Measurements from ENCODE around the gene LBHD2.

Gene LBHD2

GRCh38 chr14:103128631-103129300 is 44.8 kb downstream of the LBHD2 start:
- peaks cover 31% of the 10 kb centered on the region for H3K79me2 ChIP-seq (ENCODE audit: control insufficient read depth, insufficient read depth, low read length, unreplicated experiment)
- H2AFZ ChIP-seq (ENCODE audit: low read length, unreplicated experiment): no peak overlapping the region
- H3K27ac ChIP-seq (ENCODE audit: low read depth, low read length): no peak overlapping the region
- peak overlapping the region; percentile 7; the same call in 1 of the 2 replicates for H3K4me3 ChIP-seq (ENCODE audit: low read depth, low read length)
- H3K27me3 ChIP-seq (ENCODE audit: insufficient read depth, low read length): no peaks in the 10 kb centered on the region
- peaks cover 63% of the 10 kb centered on the region for H3K4me1 ChIP-seq (ENCODE audit: control insufficient read depth, insufficient read depth, low read length, unreplicated experiment)
- peaks cover 15% of the 10 kb centered on the region; the same call in 1 of the 2 replicates for H3K36me3 ChIP-seq (ENCODE audit: insufficient read depth, low read length)

GRCh38 chr14:103129301-103130016 is 45.4 kb downstream of the LBHD2 start:
- no peaks in the 10 kb centered on the region for H3K27me3 ChIP-seq (ENCODE audit: insufficient read depth, low read length)
- no peak overlapping the region for H3K4me3 ChIP-seq (ENCODE audit: low read depth, low read length)
- peaks cover 57% of the 10 kb centered on the region for H3K4me1 ChIP-seq (ENCODE audit: control insufficient read depth, insufficient read depth, low read length, unreplicated experiment)
- H3K36me3 ChIP-seq (ENCODE audit: insufficient read depth, low read length): peaks cover 20% of the 10 kb centered on the region; the same call in 1 of the 2 replicates
- H3K79me2 ChIP-seq (ENCODE audit: control insufficient read depth, insufficient read depth, low read length, unreplicated experiment): peaks cover 25% of the 10 kb centered on the region
- no peak overlapping the region for H3K27ac ChIP-seq (ENCODE audit: low read depth, low read length)
- no peak overlapping the region for H2AFZ ChIP-seq (ENCODE audit: low read length, unreplicated experiment)

GRCh38 chr14:103130017-103130764 is 46.2 kb downstream of the LBHD2 start:
- Histone ChIP-seq H3K36me3 (ENCODE audit: insufficient read depth, low read length) (peaks cover 25% of the 10 kb centered on the region; the same call in 1 of the 2 replicates), H3K27ac (ENCODE audit: low read depth, low read length) (peak overlapping the region; percentile 31; the same call in 1 of the 2 replicates), H3K4me1 (ENCODE audit: control insufficient read depth, insufficient read depth, low read length, unreplicated experiment) (peaks cover 50% of the 10 kb centered on the region), H3K4me3 (ENCODE audit: low read depth, low read length) (no peak overlapping the region), H3K27me3 (ENCODE audit: insufficient read depth, low read length) (no peaks in the 10 kb centered on the region), H2AFZ (ENCODE audit: low read length, unreplicated experiment) (no peak overlapping the region), H3K79me2 (ENCODE audit: control insufficient read depth, insufficient read depth, low read length, unreplicated experiment) (peaks cover 17% of the 10 kb centered on the region)

- Histone ChIP-seq H3K36me3 (ENCODE audit: insufficient read depth, low read length) (peaks cover 30% of the 10 kb centered on the region; the same call in 1 of the 2 replicates), H3K4me3 (ENCODE audit: low read depth, low read length) (no peak overlapping the region), H3K27me3 (ENCODE audit: insufficient read depth, low read length) (no peaks in the 10 kb centered on the region), H3K27ac (ENCODE audit: low read depth, low read length) (peak overlapping the region; percentile 31; the same call in 1 of the 2 replicates), H3K4me1 (ENCODE audit: control insufficient read depth, insufficient read depth, low read length, unreplicated experiment) (peaks cover 43% of the 10 kb centered on the region), H2AFZ (ENCODE audit: low read length, unreplicated experiment) (no peak overlapping the region), H3K79me2 (ENCODE audit: control insufficient read depth, insufficient read depth, low read length, unreplicated experiment) (peaks cover 13% of the 10 kb centered on the region)
Measured at GRCh38 chr14:103130965-103131364, 47.0 kb downstream of the LBHD2 start.

- no peak overlapping the region for H2AFZ ChIP-seq (ENCODE audit: low read length, unreplicated experiment)
Measured at GRCh38 chr14:103131580-103131979, 47.6 kb downstream of the LBHD2 start.

GRCh38 chr14:103132381-103133209 is 48.6 kb downstream of the LBHD2 start:
- H3K4me3 ChIP-seq (ENCODE audit: low read depth, low read length): no peak overlapping the region
- peaks cover 6% of the 10 kb centered on the region for H3K79me2 ChIP-seq (ENCODE audit: control insufficient read depth, insufficient read depth, low read length, unreplicated experiment)
- H3K36me3 ChIP-seq (ENCODE audit: insufficient read depth, low read length): peaks cover 30% of the 10 kb centered on the region; the same call in 1 of the 2 replicates
- H3K27me3 ChIP-seq (ENCODE audit: insufficient read depth, low read length): no peaks in the 10 kb centered on the region
- H3K4me1 ChIP-seq (ENCODE audit: control insufficient read depth, insufficient read depth, low read length, unreplicated experiment): peaks cover 48% of the 10 kb centered on the region
- no peak overlapping the region for H3K27ac ChIP-seq (ENCODE audit: low read depth, low read length)
- no peak overlapping the region for H2AFZ ChIP-seq (ENCODE audit: low read length, unreplicated experiment)

More at GRCh38 chr14:103131580-103131979, 47.6 kb downstream of the LBHD2 start:
- Histone ChIP-seq H3K36me3 (ENCODE audit: insufficient read depth, low read length) (peaks cover 30% of the 10 kb centered on the region; the same call in 1 of the 2 replicates), H3K4me3 (ENCODE audit: low read depth, low read length) (no peak overlapping the region), H3K79me2 (ENCODE audit: control insufficient read depth, insufficient read depth, low read length, unreplicated experiment) (peaks cover 9% of the 10 kb centered on the region), H3K27me3 (ENCODE audit: insufficient read depth, low read length) (no peaks in the 10 kb centered on the region), H3K27ac (ENCODE audit: low read depth, low read length) (no peak overlapping the region), H3K4me1 (ENCODE audit: control insufficient read depth, insufficient read depth, low read length, unreplicated experiment) (peaks cover 45% of the 10 kb centered on the region)

- Histone ChIP-seq H3K4me1 (ENCODE audit: control insufficient read depth, insufficient read depth, low read length, unreplicated experiment) (peaks cover 39% of the 10 kb centered on the region), H3K27me3 (ENCODE audit: insufficient read depth, low read length) (no peaks in the 10 kb centered on the region), H2AFZ (ENCODE audit: low read length, unreplicated experiment) (no peak overlapping the region), H3K36me3 (ENCODE audit: insufficient read depth, low read length) (peaks cover 30% of the 10 kb centered on the region; the same call in 1 of the 2 replicates), H3K79me2 (ENCODE audit: control insufficient read depth, insufficient read depth, low read length, unreplicated experiment) (no peaks in the 10 kb centered on the region), H3K27ac (ENCODE audit: low read depth, low read length) (no peak overlapping the region), H3K4me3 (ENCODE audit: low read depth, low read length) (no peak overlapping the region)
Measured at GRCh38 chr14:103133210-103134140, 49.5 kb downstream of the LBHD2 start.

GRCh38 chr14:103134405-103134804 is 50.4 kb downstream of the LBHD2 start:
- no peaks in the 10 kb centered on the region for H3K27me3 ChIP-seq (ENCODE audit: insufficient read depth, low read length)
- H3K36me3 ChIP-seq (ENCODE audit: insufficient read depth, low read length): peaks cover 30% of the 10 kb centered on the region; the same call in 1 of the 2 replicates
- no peak overlapping the region for H2AFZ ChIP-seq (ENCODE audit: low read length, unreplicated experiment)
- H3K79me2 ChIP-seq (ENCODE audit: control insufficient read depth, insufficient read depth, low read length, unreplicated experiment): no peaks in the 10 kb centered on the region
- no peak overlapping the region for H3K4me3 ChIP-seq (ENCODE audit: low read depth, low read length)
- peaks cover 29% of the 10 kb centered on the region for H3K4me1 ChIP-seq (ENCODE audit: control insufficient read depth, insufficient read depth, low read length, unreplicated experiment)
- H3K27ac ChIP-seq (ENCODE audit: low read depth, low read length): no peak overlapping the region

DNA sequence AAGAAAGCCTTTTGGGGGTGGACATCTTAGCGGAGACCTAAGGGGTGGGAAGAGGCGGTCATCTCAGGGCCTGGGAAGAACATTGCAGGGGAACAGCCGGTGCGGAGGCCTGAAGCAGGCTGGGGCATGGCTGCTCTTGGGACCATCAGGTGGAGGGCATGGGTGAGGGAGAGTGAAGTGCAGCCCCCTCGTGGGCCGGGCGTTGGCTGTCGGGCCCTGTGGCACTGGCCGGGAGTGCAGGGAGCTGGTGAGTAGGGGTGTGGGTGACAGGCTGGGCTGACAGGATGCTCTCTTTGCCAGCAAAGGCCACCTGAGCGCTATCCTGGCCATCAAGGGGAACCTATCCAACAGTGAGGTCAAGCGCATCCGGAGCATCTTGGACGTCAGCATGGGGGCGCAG is 50.9 kb downstream of the LBHD2 start:
- H3K4me3 ChIP-seq (ENCODE audit: low read depth, low read length): no peak overlapping the region
- H3K27ac ChIP-seq (ENCODE audit: low read depth, low read length): no peak overlapping the region
- peaks cover 25% of the 10 kb centered on the region for H3K4me1 ChIP-seq (ENCODE audit: control insufficient read depth, insufficient read depth, low read length, unreplicated experiment)
- no peaks in the 10 kb centered on the region for H3K27me3 ChIP-seq (ENCODE audit: insufficient read depth, low read length)
- H3K79me2 ChIP-seq (ENCODE audit: control insufficient read depth, insufficient read depth, low read length, unreplicated experiment): no peaks in the 10 kb centered on the region
- H3K36me3 ChIP-seq (ENCODE audit: insufficient read depth, low read length): peaks cover 30% of the 10 kb centered on the region; the same call in 1 of the 2 replicates
- no peak overlapping the region for H2AFZ ChIP-seq (ENCODE audit: low read length, unreplicated experiment)

Data from ACC112 (cell line).